ENCODE data around the gene MYO9A. TPM values are rescaled to one million over a fixed set of nuclear protein-coding genes. Genes with fewer than 3 reads are reported as not detected.

The MYO9A gene
- total and polyA plus RNA-seq, 2 donors (not counting 1 experiment from before 2014, with no cell fraction given) = 6.2 to 66.1 TPM

GRCh38 chr15:72013703-72014102 lies 104.2 kb downstream of the MYO9A start:
- no peaks in the 10 kb centered on the region for H3K9me3 Mint-ChIP-seq (ENCODE audit: insufficient read depth)
- POLR2A ChIA-PET = no interaction called here
- intact Hi-C loops (cut with micrococcal nuclease) = no loop called here

GRCh38 chr15:72011302-72011942 lies 106.5 kb downstream of the MYO9A start:
- Mint-ChIP-seq H3K4me1 (peaks cover 10% of the 10 kb centered on the region), H3K4me3 (no peak overlapping the region), H3K27ac (no peak overlapping the region), H3K9me3 (ENCODE audit: insufficient read depth) (no peaks in the 10 kb centered on the region), H3K27me3 (no peaks in the 10 kb centered on the region)
- Histone ChIP-seq H3K36me3 (replicated peaks in 1 of 2; ENCODE audit: control extremely low read depth in 1 of 2, control insufficient read depth in 1 of 2, extremely low read depth in 1 of 2, insufficient read depth in 2 of 2, low read length in 1 of 2) (peaks cover 3 to 8% of the 10 kb centered on the region in 2 experiments), H3K4me2 (replicated peaks; ENCODE audit: low read depth, low read length, poor library complexity, severe bottlenecking) (no peak overlapping the region), H4K20me1 (ENCODE audit: control insufficient read depth, insufficient read depth, low read length, poor library complexity, severe bottlenecking) (no peaks in the 10 kb centered on the region), H3K27ac (ENCODE audit: low read length in 2 of 2) (no peak overlapping the region), H3K9ac (ENCODE audit: low read length) (no peak overlapping the region), H3K4me1 (ENCODE audit: control insufficient read depth in 2 of 2, insufficient read depth in 2 of 2, low read length in 2 of 2) (no peaks in the 10 kb centered on the region), H3K4me3 (ENCODE audit: control extremely low read depth in 1 of 5, extremely low read depth in 1 of 5, insufficient read depth in 1 of 5, low read depth in 2 of 5, low read length in 4 of 5) (no peak overlapping the region), H2AFZ (ENCODE audit: insufficient read depth, low read depth, low read length, poor library complexity, severe bottlenecking) (no peak overlapping the region), H3K9me3 (ENCODE audit: control extremely low read depth in 1 of 3, control insufficient read depth in 2 of 3, insufficient read depth in 1 of 3, low read length in 2 of 3) (no peaks in the 10 kb centered on the region), H3K79me2 (ENCODE audit: control insufficient read depth, insufficient read depth, low read length) (no peaks in the 10 kb centered on the region), H3K27me3 (replicated peaks in 1 of 4; ENCODE audit: control extremely low read depth in 1 of 4, control insufficient read depth in 3 of 4, insufficient read depth in 4 of 4, low read length in 3 of 4) (no peaks in the 10 kb centered on the region)
- intact Hi-C loops (cut with micrococcal nuclease) = no loop called here
- no peak for ATAC-seq (ENCODE audit: low read depth)
- WGBS (ENCODE audit: insufficient coverage) = no CpG with 5 or more reads among the region's 2 CpGs
- TF ChIP-seq EZH2 (IDR thresholded peaks at IDR 0.05; ENCODE audit: borderline replicate concordance, insufficient read depth, low read depth, low read length, poor library complexity, severe bottlenecking) = no peak
- no peak for TF ChIP-seq CTCF (IDR thresholded peaks at IDR 0.05)
- DNase-seq = no peak
- CTCF ChIA-PET = no interaction called here
- POLR2A ChIA-PET = no interaction called here

More at GRCh38 chr15:72013703-72014102, 104.2 kb downstream of the MYO9A start:
- TF ChIP-seq EZH2 (IDR thresholded peaks at IDR 0.05; ENCODE audit: borderline replicate concordance, insufficient read depth, low read depth, low read length, poor library complexity, severe bottlenecking) (no peak), CTCF (IDR thresholded peaks at IDR 0.05) (no peak)
- Histone ChIP-seq H3K27me3 (replicated peaks in 1 of 4; ENCODE audit: control extremely low read depth in 1 of 4, control insufficient read depth in 3 of 4, insufficient read depth in 4 of 4, low read length in 3 of 4) (no peaks in the 10 kb centered on the region), H3K9ac (ENCODE audit: low read length) (no peak overlapping the region), H3K27ac (ENCODE audit: low read length in 2 of 2) (no peak overlapping the region), H3K4me2 (replicated peaks; ENCODE audit: low read depth, low read length, poor library complexity, severe bottlenecking) (no peak overlapping the region), H2AFZ (ENCODE audit: insufficient read depth, low read depth, low read length, poor library complexity, severe bottlenecking) (no peak overlapping the region), H3K9me3 (ENCODE audit: control extremely low read depth in 1 of 3, control insufficient read depth in 2 of 3, insufficient read depth in 1 of 3, low read length in 2 of 3) (no peaks in the 10 kb centered on the region), H3K4me1 (ENCODE audit: control insufficient read depth in 2 of 2, insufficient read depth in 2 of 2, low read length in 2 of 2) (no peaks in the 10 kb centered on the region), H3K36me3 (replicated peaks in 1 of 2; ENCODE audit: control extremely low read depth in 1 of 2, control insufficient read depth in 1 of 2, extremely low read depth in 1 of 2, insufficient read depth in 2 of 2, low read length in 1 of 2) (peaks cover 0 to 4% of the 10 kb centered on the region in 2 experiments), H3K4me3 (ENCODE audit: control extremely low read depth in 1 of 5, extremely low read depth in 1 of 5, insufficient read depth in 1 of 5, low read depth in 2 of 5, low read length in 4 of 5) (no peak overlapping the region), H3K79me2 (ENCODE audit: control insufficient read depth, insufficient read depth, low read length) (no peaks in the 10 kb centered on the region), H4K20me1 (ENCODE audit: control insufficient read depth, insufficient read depth, low read length, poor library complexity, severe bottlenecking) (no peaks in the 10 kb centered on the region)
- Mint-ChIP-seq H3K4me1 (peaks cover 10% of the 10 kb centered on the region), H3K4me3 (no peak overlapping the region), H3K27ac (no peak overlapping the region), H3K27me3 (no peaks in the 10 kb centered on the region)
- WGBS (ENCODE audit: insufficient coverage) = 100% methylated on average over 1 of the region's 2 CpGs
- ATAC-seq (ENCODE audit: low read depth) (no peak), DNase-seq (no peak)
- CTCF ChIA-PET = no interaction called here

All from B cell (primary cell).